ENCODE measurements around the gene VAT1. TPM values are rescaled to one million over a fixed set of nuclear protein-coding genes. Genes with fewer than 3 reads are reported as not detected.

VAT1 gene
- total and polyA plus RNA-seq, 9 of the 15 experiments (the other 6 are each of a cell fraction or from before 2014, with no cell fraction given), result 29.4 to 153 (median 66.7) TPM

DNA sequence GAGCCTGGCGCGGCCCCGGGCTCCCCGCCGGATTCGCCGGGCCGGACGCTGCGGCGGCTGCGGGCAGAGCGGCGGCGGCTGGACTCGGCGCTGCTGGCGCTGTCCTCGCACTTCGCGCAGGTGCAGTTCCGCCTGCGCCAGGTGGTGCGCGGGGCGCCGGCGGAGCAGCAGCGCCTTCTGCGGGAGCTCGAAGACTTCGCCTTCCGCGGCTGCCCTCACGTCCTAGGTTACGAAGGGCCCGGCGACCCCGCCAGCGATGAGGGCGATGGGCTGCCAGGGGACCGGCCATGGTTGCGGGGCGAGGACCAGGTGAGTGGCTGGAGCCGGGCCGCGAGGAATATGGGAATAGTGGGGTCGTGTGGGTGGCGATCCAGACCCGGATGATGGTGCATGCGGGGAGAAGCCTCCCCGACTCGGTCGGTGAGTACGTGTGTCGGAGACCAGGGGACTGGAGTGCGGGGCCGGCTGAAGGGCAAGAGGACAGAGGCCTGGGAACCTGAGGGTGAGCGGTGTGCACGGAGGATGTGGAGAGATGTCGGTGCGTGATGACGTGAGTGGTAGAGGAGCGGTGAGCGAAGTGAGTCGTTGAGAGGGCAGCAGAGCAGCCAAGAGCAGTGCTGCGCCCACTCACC lies 41.3 kb downstream of the VAT1 start (continued):
- TF ChIP-seq, protein P1, sequence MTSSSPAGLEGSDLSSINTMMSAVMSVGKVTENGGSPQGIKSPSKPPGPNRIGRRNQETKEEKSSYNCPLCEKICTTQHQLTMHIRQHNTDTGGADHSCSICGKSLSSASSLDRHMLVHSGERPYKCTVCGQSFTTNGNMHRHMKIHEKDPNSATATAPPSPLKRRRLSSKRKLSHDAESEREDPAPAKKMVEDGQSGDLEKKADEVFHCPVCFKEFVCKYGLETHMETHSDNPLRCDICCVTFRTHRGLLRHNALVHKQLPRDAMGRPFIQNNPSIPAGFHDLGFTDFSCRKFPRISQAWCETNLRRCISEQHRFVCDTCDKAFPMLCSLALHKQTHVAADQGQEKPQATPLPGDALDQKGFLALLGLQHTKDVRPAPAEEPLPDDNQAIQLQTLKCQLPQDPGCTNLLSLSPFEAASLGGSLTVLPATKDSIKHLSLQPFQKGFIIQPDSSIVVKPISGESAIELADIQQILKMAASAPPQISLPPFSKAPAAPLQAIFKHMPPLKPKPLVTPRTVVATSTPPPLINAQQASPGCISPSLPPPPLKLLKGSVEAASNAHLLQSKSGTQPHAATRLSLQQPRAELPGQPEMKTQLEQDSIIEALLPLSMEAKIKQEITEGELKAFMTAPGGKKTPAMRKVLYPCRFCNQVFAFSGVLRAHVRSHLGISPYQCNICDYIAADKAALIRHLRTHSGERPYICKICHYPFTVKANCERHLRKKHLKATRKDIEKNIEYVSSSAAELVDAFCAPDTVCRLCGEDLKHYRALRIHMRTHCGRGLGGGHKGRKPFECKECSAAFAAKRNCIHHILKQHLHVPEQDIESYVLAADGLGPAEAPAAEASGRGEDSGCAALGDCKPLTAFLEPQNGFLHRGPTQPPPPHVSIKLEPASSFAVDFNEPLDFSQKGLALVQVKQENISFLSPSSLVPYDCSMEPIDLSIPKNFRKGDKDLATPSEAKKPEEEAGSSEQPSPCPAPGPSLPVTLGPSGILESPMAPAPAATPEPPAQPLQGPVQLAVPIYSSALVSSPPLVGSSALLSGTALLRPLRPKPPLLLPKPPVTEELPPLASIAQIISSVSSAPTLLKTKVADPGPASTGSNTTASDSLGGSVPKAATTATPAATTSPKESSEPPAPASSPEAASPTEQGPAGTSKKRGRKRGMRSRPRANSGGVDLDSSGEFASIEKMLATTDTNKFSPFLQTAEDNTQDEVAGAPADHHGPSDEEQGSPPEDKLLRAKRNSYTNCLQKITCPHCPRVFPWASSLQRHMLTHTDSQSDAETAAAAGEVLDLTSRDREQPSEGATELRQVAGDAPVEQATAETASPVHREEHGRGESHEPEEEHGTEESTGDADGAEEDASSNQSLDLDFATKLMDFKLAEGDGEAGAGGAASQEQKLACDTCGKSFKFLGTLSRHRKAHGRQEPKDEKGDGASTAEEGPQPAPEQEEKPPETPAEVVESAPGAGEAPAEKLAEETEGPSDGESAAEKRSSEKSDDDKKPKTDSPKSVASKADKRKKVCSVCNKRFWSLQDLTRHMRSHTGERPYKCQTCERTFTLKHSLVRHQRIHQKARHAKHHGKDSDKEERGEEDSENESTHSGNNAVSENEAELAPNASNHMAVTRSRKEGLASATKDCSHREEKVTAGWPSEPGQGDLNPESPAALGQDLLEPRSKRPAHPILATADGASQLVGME (CRISPR knock-in tag; IDR thresholded peaks at IDR 0.05), result no peak
- TF ChIP-seq ZKSCAN3 (CRISPR knock-in tag; IDR thresholded peaks at IDR 0.05) (no peak), PTTG1 (tag; IDR thresholded peaks at IDR 0.05; ENCODE audit: low read depth) (no peak), MCM2 (IDR thresholded peaks at IDR 0.05; ENCODE audit: low read depth) (no peak), ZNF79 (CRISPR knock-in tag; IDR thresholded peaks at IDR 0.05; ENCODE audit: low read depth) (no peak), JUN (IDR thresholded peaks at IDR 0.05; ENCODE audit: borderline replicate concordance, low read depth, low read length) (no peak), JUN (CRISPR knock-in tag; IDR thresholded peaks at IDR 0.05; ENCODE audit: borderline replicate concordance) (no peak), ZNF143 (CRISPR knock-in tag; IDR thresholded peaks at IDR 0.05) (no peak), RB1 (IDR thresholded peaks at IDR 0.05; ENCODE audit: low read depth) (peak; percentile 56; the same call in 1 of the 2 replicates), SPI1 (IDR thresholded peaks at IDR 0.05; ENCODE audit: borderline replicate concordance, low read depth, low read length) (no peak), COPS2 (conservative IDR thresholded peaks at IDR 0.05) (no peak), CHD4 (IDR thresholded peaks at IDR 0.05; ENCODE audit: insufficient read depth, insufficient replicate concordance, low read depth, low read length, poor library complexity, severe bottlenecking) (no peak), ZNF253 (CRISPR knock-in tag; conservative IDR thresholded peaks at IDR 0.05) (no peak), TEAD1 (CRISPR knock-in tag; IDR thresholded peaks at IDR 0.05) (no peak)
- TF ChIP-seq, protein P2, sequence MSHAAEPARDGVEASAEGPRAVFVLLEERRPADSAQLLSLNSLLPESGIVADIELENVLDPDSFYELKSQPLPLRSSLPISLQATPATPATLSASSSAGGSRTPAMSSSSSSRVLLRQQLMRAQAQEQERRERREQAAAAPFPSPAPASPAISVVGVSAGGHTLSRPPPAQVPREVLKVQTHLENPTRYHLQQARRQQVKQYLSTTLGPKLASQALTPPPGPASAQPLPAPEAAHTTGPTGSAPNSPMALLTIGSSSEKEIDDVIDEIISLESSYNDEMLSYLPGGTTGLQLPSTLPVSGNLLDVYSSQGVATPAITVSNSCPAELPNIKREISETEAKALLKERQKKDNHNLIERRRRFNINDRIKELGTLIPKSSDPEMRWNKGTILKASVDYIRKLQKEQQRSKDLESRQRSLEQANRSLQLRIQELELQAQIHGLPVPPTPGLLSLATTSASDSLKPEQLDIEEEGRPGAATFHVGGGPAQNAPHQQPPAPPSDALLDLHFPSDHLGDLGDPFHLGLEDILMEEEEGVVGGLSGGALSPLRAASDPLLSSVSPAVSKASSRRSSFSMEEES (CRISPR knock-in tag; IDR thresholded peaks at IDR 0.05), result no peak
- TF ChIP-seq, protein P3, sequence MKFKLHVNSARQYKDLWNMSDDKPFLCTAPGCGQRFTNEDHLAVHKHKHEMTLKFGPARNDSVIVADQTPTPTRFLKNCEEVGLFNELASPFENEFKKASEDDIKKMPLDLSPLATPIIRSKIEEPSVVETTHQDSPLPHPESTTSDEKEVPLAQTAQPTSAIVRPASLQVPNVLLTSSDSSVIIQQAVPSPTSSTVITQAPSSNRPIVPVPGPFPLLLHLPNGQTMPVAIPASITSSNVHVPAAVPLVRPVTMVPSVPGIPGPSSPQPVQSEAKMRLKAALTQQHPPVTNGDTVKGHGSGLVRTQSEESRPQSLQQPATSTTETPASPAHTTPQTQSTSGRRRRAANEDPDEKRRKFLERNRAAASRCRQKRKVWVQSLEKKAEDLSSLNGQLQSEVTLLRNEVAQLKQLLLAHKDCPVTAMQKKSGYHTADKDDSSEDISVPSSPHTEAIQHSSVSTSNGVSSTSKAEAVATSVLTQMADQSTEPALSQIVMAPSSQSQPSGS (CRISPR knock-in tag; IDR thresholded peaks at IDR 0.05), result no peak
- TF ChIP-seq, protein P4, sequence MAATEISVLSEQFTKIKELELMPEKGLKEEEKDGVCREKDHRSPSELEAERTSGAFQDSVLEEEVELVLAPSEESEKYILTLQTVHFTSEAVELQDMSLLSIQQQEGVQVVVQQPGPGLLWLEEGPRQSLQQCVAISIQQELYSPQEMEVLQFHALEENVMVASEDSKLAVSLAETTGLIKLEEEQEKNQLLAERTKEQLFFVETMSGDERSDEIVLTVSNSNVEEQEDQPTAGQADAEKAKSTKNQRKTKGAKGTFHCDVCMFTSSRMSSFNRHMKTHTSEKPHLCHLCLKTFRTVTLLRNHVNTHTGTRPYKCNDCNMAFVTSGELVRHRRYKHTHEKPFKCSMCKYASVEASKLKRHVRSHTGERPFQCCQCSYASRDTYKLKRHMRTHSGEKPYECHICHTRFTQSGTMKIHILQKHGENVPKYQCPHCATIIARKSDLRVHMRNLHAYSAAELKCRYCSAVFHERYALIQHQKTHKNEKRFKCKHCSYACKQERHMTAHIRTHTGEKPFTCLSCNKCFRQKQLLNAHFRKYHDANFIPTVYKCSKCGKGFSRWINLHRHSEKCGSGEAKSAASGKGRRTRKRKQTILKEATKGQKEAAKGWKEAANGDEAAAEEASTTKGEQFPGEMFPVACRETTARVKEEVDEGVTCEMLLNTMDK (IDR thresholded peaks at IDR 0.05; ENCODE audit: borderline replicate concordance, insufficient read depth, low read depth, low read length, poor library complexity, severe bottlenecking), result peak; percentile 60

All from K562 (cell line).